NCI-H1436 (cell line): Measurements from ENCODE around the gene GOLGA7B.

Experiments used
- DNase-seq: peaks from one replicate; lab custom pipeline; 2025; lab: John Stamatoyannopoulos, UW

GOLGA7B gene

DNA sequence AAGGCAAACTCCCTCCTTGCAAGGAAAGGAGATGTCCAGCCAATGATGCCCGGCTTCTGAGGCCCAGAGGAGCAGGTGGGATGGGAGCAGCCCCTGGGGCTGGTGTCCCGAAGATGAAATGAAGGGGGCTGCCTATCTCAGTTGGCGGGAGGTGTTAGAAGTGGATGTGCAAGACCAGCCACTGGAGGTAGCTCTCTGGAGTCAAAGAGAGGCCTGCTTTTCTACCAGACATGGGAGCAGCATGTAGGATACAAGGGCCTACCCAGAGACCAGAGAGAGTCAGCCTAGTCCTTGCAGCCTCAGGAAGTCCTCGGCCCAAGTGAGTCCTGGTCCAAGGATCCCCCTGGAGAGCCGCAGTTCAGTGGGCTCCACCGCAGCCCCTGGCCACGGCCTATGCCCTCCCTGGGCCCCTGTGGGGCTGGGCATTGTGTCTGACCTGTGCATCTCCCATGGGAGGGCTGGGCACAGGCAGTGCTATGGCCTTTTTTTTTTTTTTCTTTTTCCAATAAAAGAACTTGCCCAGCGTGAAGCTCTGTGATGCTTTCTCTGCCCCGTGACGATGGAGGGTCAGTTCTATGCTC is 17.7 kb downstream of the GOLGA7B start:
- DNase-seq = no peak

DNA sequence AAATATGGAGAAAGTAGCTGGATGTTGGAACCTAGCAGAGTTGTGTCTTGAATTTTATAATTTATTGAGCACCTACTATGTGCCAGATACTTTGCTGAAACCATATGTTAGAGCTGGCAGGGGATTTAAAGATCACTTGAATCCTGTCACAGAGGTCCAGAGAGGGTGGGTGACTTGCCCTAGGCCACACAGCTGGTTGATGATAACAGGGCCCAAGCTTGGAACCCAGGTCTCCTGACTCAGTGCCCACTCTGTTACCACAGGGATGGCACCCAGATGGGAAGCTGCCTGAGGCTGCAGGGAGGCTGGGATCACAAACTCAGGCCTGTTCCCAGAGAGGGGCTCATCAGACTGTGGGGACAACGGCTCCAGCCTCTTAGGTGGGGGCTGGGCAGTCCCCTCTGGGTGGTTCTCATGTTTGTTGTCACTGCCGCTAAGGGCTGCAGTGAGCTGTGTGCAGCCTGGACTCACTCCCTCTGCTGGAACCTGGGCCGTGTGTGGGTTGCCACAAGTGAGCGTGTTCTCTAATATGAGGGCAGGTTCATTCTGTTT is 18.6 kb downstream of the GOLGA7B start:
- DNase-seq = no peak

DNA sequence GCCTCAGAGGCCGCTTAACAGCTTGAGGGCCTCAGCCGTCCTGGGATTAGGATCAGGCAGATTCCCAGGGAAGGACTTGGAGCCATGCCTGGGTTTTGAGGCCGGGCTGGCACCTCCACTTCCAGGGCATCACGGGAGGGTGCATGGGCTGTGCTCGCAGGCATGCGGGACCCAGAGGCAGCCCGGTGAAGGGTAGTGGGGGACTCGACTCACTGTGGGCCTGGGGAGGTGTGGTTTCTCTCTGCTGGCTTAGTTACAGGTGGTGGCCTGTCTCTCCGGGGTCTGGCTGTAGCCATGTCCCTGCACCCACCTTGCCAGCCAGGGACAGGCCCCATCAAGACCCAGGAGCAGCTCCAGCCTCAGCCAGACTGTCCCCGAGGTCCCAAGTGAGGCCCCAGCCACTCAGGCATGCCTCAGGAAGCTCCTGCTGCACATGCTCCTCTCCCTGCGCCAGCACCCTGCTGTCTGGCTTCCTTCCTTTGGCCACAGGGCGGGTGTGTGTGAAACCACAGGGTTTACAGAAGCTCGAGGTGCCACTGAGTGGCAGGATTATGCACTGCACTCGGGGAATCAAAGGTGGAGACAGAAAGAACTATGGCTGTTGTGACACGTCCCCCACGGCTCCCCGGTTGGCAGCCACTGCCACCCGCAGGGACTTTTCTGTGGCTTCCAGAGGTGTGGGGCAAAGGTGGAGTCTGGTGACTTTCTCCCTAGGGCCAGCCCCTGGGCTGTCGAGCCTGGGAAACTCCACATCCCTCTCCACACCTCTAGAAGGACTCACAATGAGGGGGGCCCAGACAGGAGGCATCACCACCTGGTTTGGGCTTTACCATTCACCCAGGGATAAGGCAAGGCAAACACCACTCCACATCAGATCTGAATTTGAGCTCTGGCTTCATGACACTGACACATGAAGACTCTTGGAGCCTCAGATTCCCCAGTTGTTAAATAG is 19.7 kb downstream of the GOLGA7B start:
- DNase-seq = peak; percentile 86

DNA sequence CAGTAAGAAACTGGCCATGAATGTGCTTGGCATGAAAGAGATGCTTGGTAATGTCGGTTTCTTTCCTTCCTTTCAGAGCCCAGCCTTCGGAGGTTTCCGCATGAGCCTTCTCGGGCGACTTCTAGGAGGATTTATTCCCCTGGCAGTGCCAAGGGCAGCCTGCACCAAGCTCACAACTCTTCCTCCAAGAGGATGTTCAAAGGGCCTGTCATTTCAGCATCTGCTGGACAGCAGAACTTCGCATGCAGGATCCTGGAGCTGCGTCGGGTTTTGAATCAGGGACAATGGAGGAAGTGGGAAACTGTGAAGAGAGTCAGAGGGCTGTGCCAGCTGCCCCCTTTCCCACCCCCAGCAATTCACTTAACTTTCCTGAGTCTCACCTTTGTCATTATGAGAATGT is 21.3 kb downstream of the GOLGA7B start:
- no peak for DNase-seq

DNA sequence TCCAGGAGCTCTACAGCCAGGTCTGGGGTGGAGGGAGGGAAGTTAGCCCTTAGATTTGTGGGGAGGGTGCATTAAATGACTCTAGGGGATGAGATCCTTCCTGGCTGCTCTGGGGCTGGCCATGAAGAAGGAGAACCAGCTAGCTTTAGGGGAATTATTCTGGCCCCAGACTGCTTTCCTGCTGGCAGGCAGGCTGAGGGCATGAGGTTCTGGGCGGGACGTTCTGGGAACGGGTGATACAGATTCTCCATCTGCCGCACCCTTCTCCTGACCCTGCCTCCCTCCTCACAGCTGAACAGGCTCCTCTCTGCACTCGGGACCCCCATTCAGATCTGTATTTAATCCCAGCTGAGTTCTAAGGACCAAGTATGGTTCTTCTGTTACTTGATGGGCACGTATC is 23.9 kb downstream of the GOLGA7B start:
- DNase-seq = no peak

DNA sequence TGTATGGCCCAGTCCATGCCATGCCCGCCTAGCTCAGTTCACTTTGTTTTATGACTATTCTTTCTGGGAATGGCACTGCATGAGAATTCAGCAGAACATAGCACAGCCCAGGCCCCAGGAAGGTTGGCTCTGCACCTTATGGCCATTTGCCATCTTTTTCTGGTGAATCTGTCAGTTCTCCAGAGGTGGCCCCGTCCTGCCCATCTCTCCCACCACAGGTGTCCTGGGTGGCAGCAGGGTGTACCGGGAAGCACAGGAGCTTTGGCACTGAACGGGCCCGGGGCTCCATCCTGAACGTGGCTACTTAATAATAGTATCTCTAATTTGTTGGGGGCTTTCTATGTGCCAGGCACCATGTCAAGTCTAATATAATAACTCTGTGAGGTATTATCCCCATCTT is 24.7 kb downstream of the GOLGA7B start:
- no peak for DNase-seq

DNA sequence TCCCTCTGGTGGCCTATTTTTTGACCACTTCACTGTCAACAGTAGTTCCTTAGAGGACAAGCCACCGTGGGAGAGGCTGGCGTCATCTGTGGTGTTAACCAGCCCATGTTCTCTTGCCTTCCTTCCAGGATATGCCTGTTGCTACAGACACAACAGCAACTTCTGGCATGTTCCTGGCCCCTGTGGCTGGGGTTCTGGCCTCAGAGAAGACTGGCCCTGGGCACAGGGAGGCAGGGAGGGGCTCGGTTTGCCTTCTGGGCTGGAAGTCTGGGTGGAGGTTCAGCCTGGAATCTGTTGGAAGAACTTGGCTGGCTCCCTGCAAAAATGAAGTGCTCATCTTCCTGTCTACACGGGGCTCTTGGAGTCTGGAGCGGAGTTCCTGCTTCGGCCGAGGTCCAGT is 25.7 kb downstream of the GOLGA7B start:
- DNase-seq = no peak

DNA sequence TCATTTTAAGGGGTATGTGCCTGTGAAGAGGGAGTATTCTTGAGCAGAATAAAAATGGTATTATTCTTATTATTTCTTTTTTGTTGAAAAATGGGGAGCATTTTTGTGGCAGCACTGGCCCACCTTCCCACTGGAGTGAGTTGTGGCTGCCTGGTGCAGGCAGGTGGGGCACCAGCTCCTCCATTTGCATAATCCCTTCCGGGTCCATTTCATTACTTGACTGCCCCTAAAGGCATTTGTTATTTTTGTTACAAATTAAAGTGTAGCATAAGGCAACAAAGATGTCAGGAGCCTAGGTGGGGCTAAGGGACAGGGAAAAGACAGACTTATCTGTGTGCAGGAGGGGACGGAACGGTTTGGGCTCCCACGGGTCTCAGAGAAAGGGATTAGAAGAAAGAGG is 26.8 kb downstream of the GOLGA7B start:
- no peak for DNase-seq

DNA sequence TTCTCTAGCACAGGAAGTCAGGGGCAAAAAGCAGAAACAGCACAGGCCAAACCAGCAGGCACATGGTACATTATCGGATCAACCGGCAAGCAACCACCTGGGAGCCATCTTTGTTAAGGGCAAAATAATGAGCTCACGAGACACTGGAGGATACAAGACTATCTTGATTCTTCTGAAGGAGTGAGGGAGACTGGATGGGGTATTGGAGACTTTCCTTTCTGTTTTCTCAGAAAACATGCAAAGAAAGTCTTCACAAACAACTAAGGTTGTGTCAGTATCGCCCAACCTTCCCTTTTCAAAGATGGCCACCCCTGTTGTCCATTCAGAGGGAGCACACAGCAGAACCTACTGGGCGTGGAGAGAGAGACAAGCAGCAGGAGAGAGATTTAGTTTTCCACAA is 29.6 kb downstream of the GOLGA7B start:
- DNase-seq = no peak

DNA sequence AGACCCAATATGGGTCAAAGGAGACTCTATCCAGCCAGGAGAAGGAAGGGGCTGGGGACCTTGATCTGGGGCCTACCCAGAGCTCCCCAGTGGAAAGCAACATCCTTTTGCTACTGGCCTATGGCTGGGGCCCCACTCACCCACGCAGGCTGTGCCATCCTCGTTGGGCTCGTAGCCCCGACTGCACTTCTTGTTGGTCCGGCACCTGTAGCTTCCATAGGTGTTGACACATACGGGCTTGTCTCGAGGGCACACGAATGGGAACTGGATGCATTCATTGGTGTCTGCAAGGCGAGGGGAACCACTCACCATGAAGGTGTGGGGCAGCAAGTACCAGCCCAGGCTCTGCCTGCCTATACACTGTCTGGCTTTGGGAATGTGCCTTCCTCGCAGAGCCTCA is 30.5 kb downstream of the GOLGA7B start:
- no peak for DNase-seq

DNA sequence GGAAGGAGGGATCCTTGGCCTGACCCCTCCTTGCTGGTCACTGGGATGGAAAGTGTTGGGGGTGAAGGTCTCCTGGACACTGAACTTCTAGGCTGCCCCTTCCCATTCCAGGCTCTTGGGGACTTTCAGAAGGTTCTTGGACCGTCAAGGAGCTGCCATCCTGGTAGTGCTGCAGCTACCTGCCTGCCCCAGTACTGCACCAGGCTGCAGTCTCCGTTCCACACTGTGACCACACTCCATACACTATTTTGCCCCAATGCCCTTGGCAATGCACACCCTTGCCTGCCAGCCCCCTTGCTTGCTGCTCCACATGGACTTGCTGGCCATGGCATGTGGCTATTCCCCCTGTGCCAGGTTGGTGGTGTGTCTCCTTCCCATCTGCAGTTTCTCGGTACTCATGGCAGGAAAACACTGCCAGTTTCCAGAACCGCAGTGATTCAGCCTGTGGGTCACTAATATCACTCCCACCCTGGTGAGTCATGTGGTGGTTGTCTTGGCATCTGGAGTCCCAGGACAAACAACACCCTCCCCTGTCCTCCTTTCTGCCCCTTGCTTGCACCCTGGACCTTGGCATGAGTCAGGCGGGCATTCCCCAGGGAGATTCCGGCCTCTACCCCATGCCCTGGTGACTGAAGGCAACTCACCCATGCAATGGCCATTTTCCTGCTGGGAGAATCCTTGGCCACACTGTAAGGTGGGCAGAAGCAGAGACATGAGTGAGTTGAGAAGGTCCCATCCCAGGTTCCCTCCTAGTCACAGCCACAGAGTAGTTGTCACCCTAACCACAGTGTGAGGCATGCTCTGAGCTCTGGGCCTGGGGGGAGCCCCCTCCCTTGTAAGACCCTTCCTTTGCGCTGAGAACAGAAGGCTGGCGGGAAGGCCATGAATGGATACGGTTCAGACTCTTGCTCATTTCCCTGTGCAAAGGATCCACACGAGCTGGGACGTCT is 32.8 kb downstream of the GOLGA7B start:
- no peak for DNase-seq

DNA sequence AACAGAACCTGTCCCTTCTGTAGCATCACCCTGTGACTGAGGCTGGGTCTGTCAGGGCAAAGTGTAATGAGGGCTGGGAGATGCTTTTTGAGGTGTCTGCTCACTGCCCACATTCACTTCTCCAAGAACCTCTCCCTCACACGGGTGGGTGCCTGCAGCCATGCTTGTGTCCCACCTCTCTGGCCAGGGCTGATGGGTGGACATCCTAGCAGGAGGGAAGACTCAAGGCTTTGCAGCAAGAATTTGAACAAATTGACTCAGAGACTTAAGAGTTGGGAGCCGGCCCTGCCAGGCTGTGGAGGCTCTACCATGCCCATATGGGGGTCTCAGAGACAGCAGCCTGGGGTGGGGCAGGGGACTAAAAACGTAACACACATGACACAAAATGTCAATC is 33.4 kb downstream of the GOLGA7B start:
- DNase-seq = no peak

DNA sequence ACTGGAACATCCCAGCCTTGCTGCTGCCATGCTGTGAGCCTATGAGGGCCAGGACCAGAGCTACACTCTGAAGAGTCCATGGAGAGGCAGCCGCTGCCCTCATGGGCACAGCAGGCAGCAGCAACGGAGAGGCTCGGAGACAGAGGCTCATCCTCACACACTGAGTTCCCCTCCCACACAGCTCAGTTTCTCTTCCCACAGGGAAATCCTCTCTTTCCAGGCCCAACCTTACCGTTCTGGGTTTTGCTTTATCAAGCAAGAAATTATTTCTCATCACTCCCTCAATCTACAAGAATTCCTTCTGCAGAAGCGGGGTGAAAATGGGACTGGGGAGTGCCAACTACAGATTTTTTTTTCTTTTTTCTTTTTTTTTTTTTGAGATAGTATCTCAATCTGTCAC is 36.6 kb downstream of the GOLGA7B start:
- no peak for DNase-seq

DNA sequence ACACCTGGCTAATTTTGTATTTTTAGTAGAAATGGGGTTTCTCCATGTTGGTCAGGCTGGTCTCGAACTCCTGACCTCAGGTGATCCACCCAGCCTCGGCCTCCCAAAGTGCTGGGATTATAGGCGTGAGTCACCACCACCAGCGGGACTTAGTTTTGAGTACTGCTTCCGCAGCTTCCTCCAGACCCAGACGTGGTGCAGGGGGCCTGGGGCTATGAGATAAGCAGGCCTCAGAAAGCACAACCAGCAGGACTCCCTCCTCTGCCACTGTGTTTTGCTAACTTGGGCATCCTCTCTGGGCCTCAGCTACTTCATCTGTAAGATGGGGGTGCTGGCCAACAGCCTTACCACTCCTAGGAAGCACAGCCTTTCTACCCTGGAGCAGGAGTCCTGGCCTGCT is 37.8 kb downstream of the GOLGA7B start:
- DNase-seq = no peak

DNA sequence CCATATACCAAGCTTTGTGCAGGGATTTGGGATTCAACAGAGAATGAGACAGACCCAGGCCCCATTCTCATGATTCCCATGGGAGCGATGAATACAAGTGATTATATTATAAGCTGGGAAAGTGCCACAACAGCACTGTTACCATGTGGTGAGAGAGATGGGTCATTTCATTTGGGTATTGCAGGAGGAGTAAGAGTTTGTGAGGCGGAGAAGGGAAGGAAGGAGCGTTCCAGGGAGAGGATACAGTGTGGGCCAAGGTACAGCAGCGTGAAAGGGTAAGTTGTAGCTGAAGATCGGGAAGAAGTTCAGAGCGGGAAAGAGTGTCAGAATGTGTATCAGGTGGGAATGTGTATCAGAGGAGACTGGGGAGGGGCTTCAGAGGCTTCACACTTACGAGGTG is 38.5 kb downstream of the GOLGA7B start:
- no peak for DNase-seq

DNA sequence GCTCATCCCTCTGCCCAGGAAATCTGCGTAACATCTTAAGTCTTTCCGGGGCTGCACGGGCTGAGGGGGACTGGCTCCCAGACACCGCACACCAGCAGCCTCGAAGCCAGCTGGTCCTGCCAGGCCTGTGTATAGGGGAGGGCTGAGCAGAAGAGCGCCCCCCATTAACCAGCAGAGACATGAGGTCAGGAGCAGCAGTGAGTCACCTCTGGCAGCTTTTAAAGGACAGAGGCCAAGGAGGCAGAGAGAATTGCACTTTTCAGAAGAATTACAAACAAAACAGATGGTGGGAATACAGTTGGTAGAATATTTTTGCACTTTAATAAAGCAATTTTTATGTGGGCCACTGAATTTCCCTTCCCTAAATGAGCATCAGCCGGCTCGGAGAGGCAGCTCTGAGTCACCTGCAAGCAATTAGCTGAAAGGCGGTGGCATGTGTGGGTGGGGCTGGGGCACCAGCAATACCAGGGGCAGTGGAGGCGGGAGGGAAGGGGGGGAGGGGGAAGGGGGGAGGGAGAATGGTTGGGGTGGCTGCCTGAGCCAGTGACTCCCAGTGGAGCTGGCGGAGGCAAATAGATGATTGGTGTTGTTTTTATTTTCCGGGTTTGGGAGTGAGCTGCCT is 39.1 kb downstream of the GOLGA7B start:
- DNase-seq = peak; percentile 69

DNA sequence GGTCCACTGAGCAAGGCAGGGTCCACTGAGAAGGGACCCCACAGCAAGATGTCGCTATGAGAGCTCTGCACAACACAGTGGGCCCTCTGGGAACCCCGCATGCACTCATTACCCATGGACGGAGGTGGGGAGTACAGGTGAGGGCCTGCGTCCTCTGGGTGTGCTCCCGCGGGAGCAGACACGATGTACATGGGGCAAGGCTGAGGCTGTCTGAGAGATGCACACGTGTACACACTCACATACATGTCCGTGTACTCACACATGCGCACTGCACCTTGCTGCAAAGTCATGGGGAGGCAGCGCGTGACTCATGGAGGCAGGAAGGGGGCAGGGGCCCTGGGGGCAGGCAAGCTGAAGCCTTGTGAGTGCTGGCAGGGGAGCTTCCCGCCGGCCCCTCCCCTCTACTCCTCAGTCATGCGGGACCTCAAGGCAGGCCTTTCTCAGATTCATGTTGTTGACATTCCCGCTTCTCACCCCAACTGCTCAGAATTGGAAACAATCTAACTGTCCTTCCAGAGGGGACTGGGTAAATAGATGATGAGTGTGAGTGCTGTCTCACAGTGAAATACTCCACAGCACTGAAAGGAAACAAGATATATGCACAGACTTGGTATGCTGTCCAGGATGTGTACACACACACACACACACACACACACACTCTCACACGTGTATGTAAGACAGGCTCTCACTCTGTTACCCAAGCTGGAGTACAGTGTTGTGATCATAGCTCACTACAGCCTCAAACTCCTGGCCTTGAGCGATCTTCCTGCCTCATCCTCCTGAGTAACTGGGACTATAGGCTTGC is 40.0 kb downstream of the GOLGA7B start:
- peak; percentile 78 for DNase-seq

DNA sequence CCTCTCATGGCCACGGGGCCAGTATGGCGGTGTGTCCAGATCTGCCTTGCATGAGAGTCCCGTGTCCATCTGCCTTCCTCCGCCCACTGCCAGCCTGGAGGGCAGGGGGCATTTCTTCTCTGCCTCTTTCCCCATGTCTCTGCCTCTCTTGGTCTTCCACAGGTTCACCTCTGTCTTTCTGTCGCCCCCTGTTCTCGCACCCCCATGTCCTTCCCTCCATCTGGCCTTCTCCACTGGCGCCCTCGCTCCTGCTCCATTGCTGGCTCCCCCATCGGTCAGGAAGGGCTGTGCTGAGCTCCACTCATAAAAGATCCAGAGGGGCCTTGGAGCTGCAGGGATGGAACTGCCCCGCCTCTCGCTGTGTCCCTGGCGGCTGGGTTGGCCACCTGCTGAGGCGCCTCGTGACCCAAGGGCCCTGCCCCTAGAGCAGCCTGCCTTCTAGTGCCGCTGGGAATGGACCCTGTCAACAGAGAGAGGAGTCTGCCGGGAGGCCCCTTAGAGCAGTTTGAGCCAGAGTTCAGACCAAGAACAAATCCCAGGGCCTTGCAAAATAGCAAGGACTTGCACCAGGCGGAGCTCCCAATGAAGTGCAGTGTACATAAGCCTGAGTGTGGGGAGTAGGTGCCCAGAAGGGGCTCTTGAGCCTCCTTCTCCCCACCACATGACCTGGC is 42.0 kb downstream of the GOLGA7B start:
- DNase-seq = no peak

DNA sequence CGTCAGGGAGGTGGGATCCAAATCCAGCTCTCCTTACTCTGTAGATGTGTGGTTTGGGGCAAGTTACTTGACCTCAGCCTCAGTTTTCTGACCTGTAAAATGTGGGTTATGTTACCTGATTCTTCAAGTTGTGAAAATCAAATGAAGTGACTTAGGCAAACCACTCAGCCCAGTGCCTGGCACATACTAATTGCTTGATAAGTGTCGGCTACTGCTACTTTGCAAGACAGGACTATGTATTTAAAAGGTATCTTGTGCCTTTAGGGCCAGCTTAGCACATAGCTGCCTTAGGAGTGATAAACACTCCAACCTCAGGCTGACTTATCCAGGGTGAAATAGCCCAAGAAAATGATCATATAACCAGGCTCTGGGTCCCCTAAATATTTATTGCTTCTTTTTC is 42.9 kb downstream of the GOLGA7B start:
- DNase-seq = no peak

DNA sequence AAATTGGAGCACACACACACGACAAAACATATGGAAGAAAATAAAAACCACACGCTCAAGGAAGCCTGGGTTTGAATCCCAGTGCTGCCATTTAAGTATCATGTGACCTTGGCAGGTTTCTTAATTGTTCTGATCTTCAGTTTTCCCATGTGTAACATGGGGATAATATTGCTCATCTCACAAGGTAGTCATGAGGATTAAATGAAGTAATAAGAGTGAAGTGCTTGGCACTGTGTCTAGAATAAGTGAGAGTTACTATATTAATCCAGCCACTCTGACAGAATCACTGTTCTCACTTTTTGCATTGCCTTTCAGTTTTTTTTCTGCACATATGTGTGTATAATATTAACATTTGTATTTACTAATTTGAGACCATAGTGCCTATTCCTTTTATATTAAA is 43.3 kb downstream of the GOLGA7B start:
- no peak for DNase-seq
